Measurements from ENCODE around the gene ATP2B2. TPM values are rescaled to one million over a fixed set of nuclear protein-coding genes. Genes with fewer than 3 reads are reported as not detected.

ATP2B2 gene
- total RNA-seq, 1 experiment from 2014 or later, result 0.22 TPM

GRCh38 chr3:10359761-10360161 is 145.6 kb downstream of the ATP2B2 start:
- Histone ChIP-seq H3K27me3 (ENCODE audit: low read length) (no peaks in the 10 kb centered on the region), H3K36me3 (ENCODE audit: insufficient read depth, low read length) (no peaks in the 10 kb centered on the region), H3K9me3 (ENCODE audit: low read length) (no peaks in the 10 kb centered on the region), H3K4me1 (ENCODE audit: low read length) (peaks cover 27% of the 10 kb centered on the region), H3K4me3 (ENCODE audit: low read length) (no peak overlapping the region), H2AFZ (ENCODE audit: low read length) (no peak overlapping the region), H3K79me2 (ENCODE audit: low read length) (no peaks in the 10 kb centered on the region), H3K27ac (ENCODE audit: low read length) (no peak overlapping the region), H3K9ac (ENCODE audit: low read length) (no peak overlapping the region), H4K20me1 (ENCODE audit: insufficient read depth, low read depth, low read length) (no peaks in the 10 kb centered on the region), H3K9me2 (replicated peaks; ENCODE audit: insufficient read depth, low read length) (no peaks in the 10 kb centered on the region), H3K4me2 (ENCODE audit: low read depth, low read length, poor library complexity, severe bottlenecking) (no peak overlapping the region)
- no peak for DNase-seq

- DNase-seq, result no peak
- Histone ChIP-seq H3K4me2 (ENCODE audit: low read depth, low read length, poor library complexity, severe bottlenecking) (peak overlapping the region; percentile 43), H3K9me3 (ENCODE audit: low read length) (no peaks in the 10 kb centered on the region), H3K9me2 (replicated peaks; ENCODE audit: insufficient read depth, low read length) (no peaks in the 10 kb centered on the region), H3K27ac (ENCODE audit: low read length) (no peak overlapping the region), H3K27me3 (ENCODE audit: low read length) (no peaks in the 10 kb centered on the region), H3K36me3 (ENCODE audit: insufficient read depth, low read length) (no peaks in the 10 kb centered on the region), H3K4me3 (ENCODE audit: low read length) (no peak overlapping the region), H3K9ac (ENCODE audit: low read length) (no peak overlapping the region), H3K79me2 (ENCODE audit: low read length) (no peaks in the 10 kb centered on the region), H3K4me1 (ENCODE audit: low read length) (peaks cover 27% of the 10 kb centered on the region), H4K20me1 (ENCODE audit: insufficient read depth, low read depth, low read length) (no peaks in the 10 kb centered on the region), H2AFZ (ENCODE audit: low read length) (no peak overlapping the region)
Observed at GRCh38 chr3:10358309-10358980, 146.9 kb downstream of the ATP2B2 start.

GRCh38 chr3:10357592-10358308 is 147.6 kb downstream of the ATP2B2 start:
- Histone ChIP-seq H3K4me3 (ENCODE audit: low read length) (no peak overlapping the region), H3K27me3 (ENCODE audit: low read length) (no peaks in the 10 kb centered on the region), H2AFZ (ENCODE audit: low read length) (no peak overlapping the region), H4K20me1 (ENCODE audit: insufficient read depth, low read depth, low read length) (no peaks in the 10 kb centered on the region), H3K4me2 (ENCODE audit: low read depth, low read length, poor library complexity, severe bottlenecking) (peak overlapping the region; percentile 43), H3K9me2 (replicated peaks; ENCODE audit: insufficient read depth, low read length) (no peaks in the 10 kb centered on the region), H3K27ac (ENCODE audit: low read length) (no peak overlapping the region), H3K4me1 (ENCODE audit: low read length) (peaks cover 27% of the 10 kb centered on the region), H3K9ac (ENCODE audit: low read length) (no peak overlapping the region), H3K36me3 (ENCODE audit: insufficient read depth, low read length) (no peaks in the 10 kb centered on the region), H3K9me3 (ENCODE audit: low read length) (no peaks in the 10 kb centered on the region), H3K79me2 (ENCODE audit: low read length) (no peaks in the 10 kb centered on the region)
- peak; percentile 80 for DNase-seq

DNA sequence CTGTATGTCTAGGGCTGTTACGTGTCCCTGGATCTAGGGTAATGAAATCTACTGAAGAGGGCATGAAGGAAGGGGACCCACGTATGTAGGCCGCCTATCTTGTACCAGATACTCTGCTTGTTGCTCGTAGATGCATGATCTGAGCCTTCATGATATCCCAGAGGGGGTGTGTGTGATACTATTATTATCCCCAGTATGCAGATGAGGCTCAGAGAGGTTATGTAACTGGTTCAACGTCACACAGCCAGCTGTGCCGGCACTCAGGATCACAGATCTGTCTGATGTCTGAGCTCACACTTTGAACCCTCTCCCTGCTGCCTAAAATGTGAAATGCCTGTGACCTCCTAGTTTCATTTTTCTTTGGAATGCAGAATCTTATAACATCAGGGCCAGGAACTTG is 148.3 kb downstream of the ATP2B2 start:
- Histone ChIP-seq H3K27me3 (ENCODE audit: low read length) (no peaks in the 10 kb centered on the region), H3K4me3 (ENCODE audit: low read length) (no peak overlapping the region), H3K9ac (ENCODE audit: low read length) (no peak overlapping the region), H3K4me2 (ENCODE audit: low read depth, low read length, poor library complexity, severe bottlenecking) (peak overlapping the region; percentile 4), H3K27ac (ENCODE audit: low read length) (no peak overlapping the region), H2AFZ (ENCODE audit: low read length) (no peak overlapping the region), H3K9me3 (ENCODE audit: low read length) (no peaks in the 10 kb centered on the region), H3K4me1 (ENCODE audit: low read length) (peaks cover 27% of the 10 kb centered on the region), H3K79me2 (ENCODE audit: low read length) (no peaks in the 10 kb centered on the region), H3K36me3 (ENCODE audit: insufficient read depth, low read length) (no peaks in the 10 kb centered on the region), H4K20me1 (ENCODE audit: insufficient read depth, low read depth, low read length) (no peaks in the 10 kb centered on the region), H3K9me2 (replicated peaks; ENCODE audit: insufficient read depth, low read length) (no peaks in the 10 kb centered on the region)
- no peak for DNase-seq

DNA sequence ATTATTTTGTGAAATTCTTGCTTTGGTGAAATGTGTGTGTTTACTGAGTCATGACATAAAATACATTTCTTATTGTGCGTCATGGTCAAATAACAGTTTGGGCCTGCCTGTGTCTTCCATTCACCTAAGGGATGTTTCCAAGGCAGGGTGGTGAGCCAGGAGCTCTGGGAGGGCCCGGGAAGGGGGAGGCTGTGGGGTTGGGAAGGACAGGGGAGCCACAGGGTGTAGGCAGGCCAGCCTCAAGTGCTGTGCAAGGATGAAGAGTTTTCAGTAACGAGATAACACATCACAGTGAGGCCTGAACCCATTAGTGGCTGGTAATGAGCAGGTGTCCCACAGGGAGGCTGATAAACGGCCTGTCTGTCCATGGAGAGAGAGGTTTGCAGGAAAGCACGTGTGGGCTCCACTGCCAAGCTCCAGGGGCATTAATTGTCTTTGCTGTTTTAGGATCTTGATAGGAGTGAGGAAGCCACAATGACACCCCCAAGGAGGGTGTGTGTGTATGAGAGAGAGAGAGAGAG is 148.9 kb downstream of the ATP2B2 start:
- H3K9ac ChIP-seq (ENCODE audit: low read length), result no peak overlapping the region
- H3K27ac ChIP-seq (ENCODE audit: low read length), result no peak overlapping the region
- H3K27me3 ChIP-seq (ENCODE audit: low read length), result no peaks in the 10 kb centered on the region
- H3K4me1 ChIP-seq (ENCODE audit: low read length), result peaks cover 27% of the 10 kb centered on the region
- H3K9me3 ChIP-seq (ENCODE audit: low read length), result no peaks in the 10 kb centered on the region
- H3K36me3 ChIP-seq (ENCODE audit: insufficient read depth, low read length), result no peaks in the 10 kb centered on the region
- H4K20me1 ChIP-seq (ENCODE audit: insufficient read depth, low read depth, low read length), result no peaks in the 10 kb centered on the region
- no peak for DNase-seq
- no peaks in the 10 kb centered on the region for H3K79me2 ChIP-seq (ENCODE audit: low read length)
- H3K4me3 ChIP-seq (ENCODE audit: low read length), result no peak overlapping the region
- H3K4me2 ChIP-seq (ENCODE audit: low read depth, low read length, poor library complexity, severe bottlenecking), result no peak overlapping the region
- no peak overlapping the region for H2AFZ ChIP-seq (ENCODE audit: low read length)
- no peaks in the 10 kb centered on the region for H3K9me2 ChIP-seq (replicated peaks; ENCODE audit: insufficient read depth, low read length)

- H3K9me3 ChIP-seq (ENCODE audit: low read length), result no peaks in the 10 kb centered on the region
- no peaks in the 10 kb centered on the region for H3K79me2 ChIP-seq (ENCODE audit: low read length)
- no peaks in the 10 kb centered on the region for H3K9me2 ChIP-seq (replicated peaks; ENCODE audit: insufficient read depth, low read length)
- no peak for DNase-seq
- no peak overlapping the region for H3K4me3 ChIP-seq (ENCODE audit: low read length)
- no peak overlapping the region for H2AFZ ChIP-seq (ENCODE audit: low read length)
- H4K20me1 ChIP-seq (ENCODE audit: insufficient read depth, low read depth, low read length), result no peaks in the 10 kb centered on the region
- no peak overlapping the region for H3K27ac ChIP-seq (ENCODE audit: low read length)
- no peak overlapping the region for H3K4me2 ChIP-seq (ENCODE audit: low read depth, low read length, poor library complexity, severe bottlenecking)
- no peaks in the 10 kb centered on the region for H3K27me3 ChIP-seq (ENCODE audit: low read length)
- H3K4me1 ChIP-seq (ENCODE audit: low read length), result peaks cover 35% of the 10 kb centered on the region
- no peaks in the 10 kb centered on the region for H3K36me3 ChIP-seq (ENCODE audit: insufficient read depth, low read length)
- no peak overlapping the region for H3K9ac ChIP-seq (ENCODE audit: low read length)
Observed at GRCh38 chr3:10354361-10355015, 150.9 kb downstream of the ATP2B2 start.

DNA sequence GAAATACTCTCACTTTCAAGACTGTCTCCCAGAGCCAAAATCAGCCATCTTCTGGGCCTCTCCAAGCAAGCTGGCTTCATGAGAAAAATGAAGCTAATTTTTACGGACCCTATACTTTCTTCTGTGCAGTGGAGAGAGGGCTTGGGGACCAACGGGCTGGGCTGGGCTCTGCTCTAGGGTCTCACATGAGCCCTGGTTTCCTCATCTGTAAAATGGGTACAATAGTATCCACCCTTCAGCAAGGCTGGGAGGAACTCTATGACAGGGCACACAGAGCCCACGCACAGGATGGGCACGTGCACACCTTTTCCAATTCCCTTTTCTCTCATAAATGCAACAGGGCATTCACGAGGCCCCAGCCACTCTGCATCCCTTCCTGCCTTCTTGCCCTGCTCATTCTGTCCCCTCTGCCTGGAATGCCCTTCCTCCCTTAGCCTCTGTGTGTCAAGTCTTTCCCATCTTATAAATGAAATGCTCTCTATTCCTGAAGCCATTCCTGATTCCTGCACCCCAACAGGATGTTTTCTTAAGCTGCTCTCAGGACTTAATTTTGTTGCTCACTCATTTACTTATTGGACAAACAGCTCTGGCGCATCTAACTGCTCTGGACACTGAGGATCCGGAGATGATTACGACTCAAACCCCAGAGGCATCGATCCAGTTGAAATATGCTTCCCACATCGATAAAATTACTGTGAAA is 151.6 kb downstream of the ATP2B2 start:
- peaks cover 35% of the 10 kb centered on the region for H3K4me1 ChIP-seq (ENCODE audit: low read length)
- H2AFZ ChIP-seq (ENCODE audit: low read length), result no peak overlapping the region
- H3K4me3 ChIP-seq (ENCODE audit: low read length), result no peak overlapping the region
- no peaks in the 10 kb centered on the region for H3K27me3 ChIP-seq (ENCODE audit: low read length)
- H3K36me3 ChIP-seq (ENCODE audit: insufficient read depth, low read length), result no peaks in the 10 kb centered on the region
- no peaks in the 10 kb centered on the region for H4K20me1 ChIP-seq (ENCODE audit: insufficient read depth, low read depth, low read length)
- H3K9me3 ChIP-seq (ENCODE audit: low read length), result no peaks in the 10 kb centered on the region
- H3K27ac ChIP-seq (ENCODE audit: low read length), result no peak overlapping the region
- no peaks in the 10 kb centered on the region for H3K79me2 ChIP-seq (ENCODE audit: low read length)
- H3K9ac ChIP-seq (ENCODE audit: low read length), result no peak overlapping the region
- no peak overlapping the region for H3K4me2 ChIP-seq (ENCODE audit: low read depth, low read length, poor library complexity, severe bottlenecking)
- no peak for DNase-seq
- no peaks in the 10 kb centered on the region for H3K9me2 ChIP-seq (replicated peaks; ENCODE audit: insufficient read depth, low read length)

- no peaks in the 10 kb centered on the region for H3K9me3 ChIP-seq (ENCODE audit: low read length)
- H3K9me2 ChIP-seq (replicated peaks; ENCODE audit: insufficient read depth, low read length), result no peaks in the 10 kb centered on the region
- DNase-seq, result no peak
- H3K4me3 ChIP-seq (ENCODE audit: low read length), result no peak overlapping the region
- H3K4me1 ChIP-seq (ENCODE audit: low read length), result peaks cover 30% of the 10 kb centered on the region
- H3K4me2 ChIP-seq (ENCODE audit: low read depth, low read length, poor library complexity, severe bottlenecking), result no peak overlapping the region
- no peak overlapping the region for H2AFZ ChIP-seq (ENCODE audit: low read length)
- H3K27ac ChIP-seq (ENCODE audit: low read length), result no peak overlapping the region
- H4K20me1 ChIP-seq (ENCODE audit: insufficient read depth, low read depth, low read length), result no peaks in the 10 kb centered on the region
- no peaks in the 10 kb centered on the region for H3K27me3 ChIP-seq (ENCODE audit: low read length)
- no peak overlapping the region for H3K9ac ChIP-seq (ENCODE audit: low read length)
- H3K36me3 ChIP-seq (ENCODE audit: insufficient read depth, low read length), result no peaks in the 10 kb centered on the region
- H3K79me2 ChIP-seq (ENCODE audit: low read length), result no peaks in the 10 kb centered on the region
Observed at GRCh38 chr3:10353160-10353559, 152.2 kb downstream of the ATP2B2 start.

Measured in Karpas-422 (cell line).